Peyer's patch (tissue), 4 donors: Measurements from ENCODE around the gene AQP7.

Source experiments
- CTCF ChIP-seq, 6 experiments: fragments of 450-650 bp in 4 of 6; fragments of 200-600 bp in 2 of 6; sonication (generic) in 1 of 6; IDR thresholded peaks; one replicate each; pipeline ENCODE4 v1.5.1; 2017 to 2019; ENCODE audit warnings: antibody characterized with exemption in 6 of 6, mild to moderate bottlenecking in 3 of 6, moderate library complexity in 1 of 6
- POLR2A ChIP-seq, 2 donors: fragments of 450-650 bp; IDR thresholded peaks; one replicate each; pipeline ENCODE4 v1.5.1; 2017; ENCODE audit warnings: antibody characterized with exemption in 2 of 2, mild to moderate bottlenecking in 2 of 2, moderate library complexity in 2 of 2

DNA sequence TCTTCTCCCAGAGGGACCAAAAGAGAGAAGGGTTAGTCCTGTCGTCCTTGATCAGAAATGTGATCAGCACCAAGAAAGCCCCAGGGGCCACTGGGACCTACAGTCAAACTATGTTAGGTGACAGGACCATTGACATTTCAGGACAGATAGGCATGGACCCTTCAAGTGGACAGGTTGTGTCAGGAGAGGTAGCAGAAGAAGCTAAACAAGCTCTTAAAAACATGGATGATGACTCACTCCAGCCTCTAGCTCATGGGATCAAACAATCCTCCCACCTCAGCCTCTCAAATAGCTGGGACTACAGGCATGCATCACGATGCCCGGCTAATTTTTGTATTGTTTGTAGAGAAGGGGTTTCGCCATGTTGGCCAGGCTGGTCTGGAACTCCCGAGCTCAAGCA lies 47.3 kb upstream of the AQP7 start:
- TF ChIP-seq POLR2A (IDR thresholded peaks at IDR 0.05) (no peak), CTCF (IDR thresholded peaks at IDR 0.05) (no peak)
